SU-DHL-6 (cell line): ENCODE data around the gene GLRA3.

Experiments
- EZH2phosphoT487 ChIP-seq: fragments of 200-600 bp; sonication (generic), shearing (Covaris generic); conservative IDR thresholded peaks from 2 replicates; pipeline ENCODE4 v1.6.1; 2018; ENCODE audit warnings: mild to moderate bottlenecking, antibody characterized with exemption, low read length, moderate library complexity, mixed read lengths
- TF ChIP-seq, protein P1 (sequence below): fragments of 200-600 bp; sonication (generic); IDR thresholded peaks from one replicate; pipeline ENCODE4 v1.5.1; 2017; ENCODE audit warnings: antibody characterized with exemption, mild to moderate bottlenecking, low read length, moderate library complexity; ENCODE audit not compliant: insufficient read depth, poor library complexity, severe bottlenecking

DNA sequence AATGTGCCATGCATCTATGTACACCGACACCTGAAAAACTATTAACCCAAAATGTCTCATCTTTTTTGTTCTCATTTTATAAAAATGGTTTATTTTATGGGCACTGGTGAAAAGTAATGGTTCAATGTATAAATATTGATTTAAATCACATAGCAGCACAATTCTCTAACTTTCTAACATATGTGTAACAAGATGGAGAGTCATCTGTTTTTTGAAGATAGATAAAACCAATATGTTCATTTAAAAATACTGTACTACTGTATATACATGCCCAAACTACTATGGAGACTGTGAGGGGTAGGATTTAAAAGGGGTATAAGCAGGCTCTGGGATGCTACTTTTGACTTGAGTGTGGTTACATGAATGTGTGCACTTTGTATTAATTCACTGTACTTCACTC is 67.6 kb downstream of the GLRA3 start:
- TF ChIP-seq, protein P1, sequence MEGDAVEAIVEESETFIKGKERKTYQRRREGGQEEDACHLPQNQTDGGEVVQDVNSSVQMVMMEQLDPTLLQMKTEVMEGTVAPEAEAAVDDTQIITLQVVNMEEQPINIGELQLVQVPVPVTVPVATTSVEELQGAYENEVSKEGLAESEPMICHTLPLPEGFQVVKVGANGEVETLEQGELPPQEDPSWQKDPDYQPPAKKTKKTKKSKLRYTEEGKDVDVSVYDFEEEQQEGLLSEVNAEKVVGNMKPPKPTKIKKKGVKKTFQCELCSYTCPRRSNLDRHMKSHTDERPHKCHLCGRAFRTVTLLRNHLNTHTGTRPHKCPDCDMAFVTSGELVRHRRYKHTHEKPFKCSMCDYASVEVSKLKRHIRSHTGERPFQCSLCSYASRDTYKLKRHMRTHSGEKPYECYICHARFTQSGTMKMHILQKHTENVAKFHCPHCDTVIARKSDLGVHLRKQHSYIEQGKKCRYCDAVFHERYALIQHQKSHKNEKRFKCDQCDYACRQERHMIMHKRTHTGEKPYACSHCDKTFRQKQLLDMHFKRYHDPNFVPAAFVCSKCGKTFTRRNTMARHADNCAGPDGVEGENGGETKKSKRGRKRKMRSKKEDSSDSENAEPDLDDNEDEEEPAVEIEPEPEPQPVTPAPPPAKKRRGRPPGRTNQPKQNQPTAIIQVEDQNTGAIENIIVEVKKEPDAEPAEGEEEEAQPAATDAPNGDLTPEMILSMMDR, result no peak
- no peak for TF ChIP-seq EZH2phosphoT487
